Measurements from ENCODE around the gene CMIP. TPM values are rescaled to one million over a fixed set of nuclear protein-coding genes. Genes with fewer than 3 reads are reported as not detected.

CMIP gene
- total and polyA plus RNA-seq, 3 experiments from 2014 or later: 1.0 to 24.4 (median 23.6) TPM

- Histone ChIP-seq H3K4me3 (ENCODE audit: low read length) (no peak overlapping the region), H3K36me3 (ENCODE audit: insufficient read depth, low read length) (no peaks in the 10 kb centered on the region), H3K4me1 (ENCODE audit: insufficient read depth, low read length) (peaks cover 8% of the 10 kb centered on the region), H3K27me3 (ENCODE audit: insufficient read depth, low read length, poor library complexity, severe bottlenecking) (no peaks in the 10 kb centered on the region), H3K9me3 (ENCODE audit: low read length) (no peaks in the 10 kb centered on the region), H3K27ac (ENCODE audit: low read depth, low read length) (no peak overlapping the region)
- Mint-ChIP-seq H3K27ac (no peak overlapping the region), H3K36me3 (no peaks in the 10 kb centered on the region), H3K4me1 (peaks cover 10 to 13% (median 10%) of the 10 kb centered on the region in 3 donors), H3K4me3 (peak overlapping the region in 1 of 7 donors; percentile 24), H3K27me3 (peaks cover 0 to 4% of the 10 kb centered on the region in 2 donors), H3K9me3 (no peaks in the 10 kb centered on the region)
- ChIA-PET POLR2A (no interaction called here), CTCF (interaction anchor here (0.9 to 1.2 kb wide), 3 partner anchors 15 to 379 kb away, joined by 3 to 5 read pairs (median 3); no protein-coding TSS in a partner anchor)
- no peak for DNase-seq
Observed at GRCh38 chr16:81744911-81745310, 300.3 kb downstream of the CMIP start.

DNA sequence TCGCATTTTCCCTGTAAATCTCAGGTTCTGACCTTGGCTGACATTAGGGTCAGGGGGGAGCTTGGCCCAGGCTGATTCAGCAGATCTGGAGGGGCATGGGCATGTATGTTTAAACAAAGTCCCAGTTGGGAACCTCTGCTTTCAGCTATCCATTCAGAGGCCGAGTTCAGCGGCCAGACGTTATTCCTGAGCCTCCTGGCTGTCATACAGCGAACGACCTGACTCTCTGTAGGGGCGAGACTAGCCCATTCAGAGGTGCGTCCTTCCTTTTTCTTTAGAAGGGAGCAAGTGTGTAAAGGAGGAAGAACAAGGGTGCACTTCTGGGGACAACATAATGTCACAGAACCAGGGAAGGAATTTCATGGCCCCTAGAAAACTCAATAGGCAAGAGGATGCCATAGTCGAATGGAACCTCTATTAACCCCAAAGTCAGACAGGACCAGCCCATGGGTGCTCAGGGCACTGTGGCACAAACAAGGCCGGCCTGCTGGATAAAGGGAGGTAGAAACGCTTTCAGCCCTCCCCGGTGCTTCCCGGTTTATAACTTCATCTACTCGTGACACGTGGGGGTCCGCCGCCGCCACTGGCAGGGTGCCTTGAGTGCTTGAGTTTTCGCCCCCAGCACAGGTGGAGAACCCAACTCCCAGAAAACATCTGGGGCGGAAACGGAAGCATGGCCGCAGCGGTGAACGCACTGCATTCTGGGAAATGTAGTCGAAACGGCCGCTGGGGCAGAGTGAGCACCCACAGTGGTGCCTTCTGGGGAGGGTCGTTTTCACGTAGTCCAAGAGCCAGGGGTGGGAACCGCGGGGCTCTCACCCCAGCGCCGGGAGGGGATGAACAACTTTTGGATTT lies 301.3 kb downstream of the CMIP start:
- Mint-ChIP-seq H3K9me3 (no peaks in the 10 kb centered on the region), H3K4me1 (peaks cover 10 to 13% (median 10%) of the 10 kb centered on the region in 3 donors), H3K27ac (peak overlapping the region; percentile 53 to 92 (median 90)), H3K36me3 (no peaks in the 10 kb centered on the region), H3K27me3 (peaks cover 0 to 4% of the 10 kb centered on the region in 2 donors), H3K4me3 (peak overlapping the region; percentile 31 to 86 (median 82))
- Histone ChIP-seq H3K9me3 (ENCODE audit: low read length) (no peaks in the 10 kb centered on the region), H3K4me1 (ENCODE audit: insufficient read depth, low read length) (peaks cover 8% of the 10 kb centered on the region), H3K27ac (ENCODE audit: low read depth, low read length) (no peak overlapping the region), H3K36me3 (ENCODE audit: insufficient read depth, low read length) (no peaks in the 10 kb centered on the region), H3K27me3 (ENCODE audit: insufficient read depth, low read length, poor library complexity, severe bottlenecking) (no peaks in the 10 kb centered on the region), H3K4me3 (ENCODE audit: low read length) (peak overlapping the region; percentile 57)
- ChIA-PET POLR2A (no interaction called here), CTCF (interaction anchor here (0.9 kb wide), 1 partner anchor 16 kb away, joined by 5 read pairs; no protein-coding TSS in a partner anchor)
- DNase-seq: peak; percentile 57 to 83 (median 64)

DNA sequence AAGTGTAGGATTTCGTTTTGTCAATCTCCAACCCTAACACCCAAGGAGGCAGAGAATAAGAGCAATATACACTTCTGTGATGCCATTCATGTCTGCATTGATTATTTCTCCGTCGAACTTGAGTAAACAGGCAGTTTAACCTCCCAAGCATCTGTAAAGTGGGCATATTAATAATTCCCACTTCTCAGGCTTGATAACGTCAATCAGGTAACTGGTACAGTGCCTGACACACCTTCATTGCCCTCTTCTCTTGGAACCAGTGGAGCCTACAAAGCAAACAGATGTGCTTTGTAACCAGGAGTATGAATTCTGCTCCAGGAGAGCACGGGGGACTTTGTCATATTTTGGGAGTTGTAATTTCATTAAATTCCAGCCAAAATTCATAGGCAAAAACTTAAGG lies 302.0 kb downstream of the CMIP start:
- DNase-seq: no peak
- Histone ChIP-seq H3K4me1 (ENCODE audit: insufficient read depth, low read length) (peaks cover 8% of the 10 kb centered on the region), H3K4me3 (ENCODE audit: low read length) (peak overlapping the region; percentile 57), H3K27ac (ENCODE audit: low read depth, low read length) (no peak overlapping the region), H3K36me3 (ENCODE audit: insufficient read depth, low read length) (no peaks in the 10 kb centered on the region), H3K27me3 (ENCODE audit: insufficient read depth, low read length, poor library complexity, severe bottlenecking) (no peaks in the 10 kb centered on the region), H3K9me3 (ENCODE audit: low read length) (no peaks in the 10 kb centered on the region)
- H3K4me3 Mint-ChIP-seq: peak overlapping the region; percentile 31 to 86 (median 82)
- POLR2A ChIA-PET: no interaction called here
- H3K9me3 Mint-ChIP-seq: no peaks in the 10 kb centered on the region
- peak overlapping the region in 2 of 8 donors; percentile 53 to 90 for H3K27ac Mint-ChIP-seq
- peaks cover 0 to 4% of the 10 kb centered on the region in 2 donors for H3K27me3 Mint-ChIP-seq
- H3K4me1 Mint-ChIP-seq: peaks cover 10 to 13% (median 10%) of the 10 kb centered on the region in 3 donors
- CTCF ChIA-PET: no interaction called here
- no peaks in the 10 kb centered on the region for H3K36me3 Mint-ChIP-seq

DNA sequence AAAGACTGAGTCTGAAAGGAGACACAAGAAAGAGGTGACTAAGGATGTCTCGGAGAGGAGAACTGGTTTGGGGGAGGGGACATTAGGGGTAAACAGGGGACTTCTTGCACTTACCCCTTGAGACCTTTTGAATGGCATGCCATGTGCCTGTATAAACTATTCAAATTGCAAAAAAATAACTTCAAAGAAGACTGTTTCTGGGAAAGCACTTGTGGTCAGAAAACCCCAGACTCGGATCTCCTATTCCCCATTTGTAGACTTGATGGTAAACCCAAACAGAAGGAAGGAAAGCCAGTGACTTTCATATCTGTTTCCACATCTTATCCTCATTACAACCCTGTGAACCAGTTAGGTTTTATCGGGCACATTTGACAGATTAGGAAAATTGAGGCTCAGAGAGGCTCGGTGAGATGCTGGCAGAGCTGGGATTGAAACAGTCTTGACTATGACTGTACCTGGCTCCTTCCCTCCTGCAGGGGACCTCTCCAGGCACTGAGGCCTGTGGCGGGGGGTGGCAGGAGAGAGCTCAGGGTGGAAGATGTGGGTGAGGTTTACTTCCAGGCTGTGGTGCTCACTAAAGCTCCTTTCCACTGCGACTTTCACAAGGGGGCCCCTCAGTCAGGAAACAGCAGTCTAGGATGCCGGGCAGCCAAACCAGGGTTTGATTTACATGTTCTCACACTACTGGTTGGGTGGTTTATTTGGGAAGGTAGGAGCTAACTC lies 304.0 kb downstream of the CMIP start:
- Mint-ChIP-seq H3K27me3 (no peaks in the 10 kb centered on the region), H3K27ac (no peak overlapping the region), H3K36me3 (no peaks in the 10 kb centered on the region), H3K9me3 (no peaks in the 10 kb centered on the region), H3K4me3 (no peak overlapping the region), H3K4me1 (peaks cover 10 to 13% (median 10%) of the 10 kb centered on the region in 3 donors)
- Histone ChIP-seq H3K27me3 (ENCODE audit: insufficient read depth, low read length, poor library complexity, severe bottlenecking) (no peaks in the 10 kb centered on the region), H3K27ac (ENCODE audit: low read depth, low read length) (no peak overlapping the region), H3K36me3 (ENCODE audit: insufficient read depth, low read length) (no peaks in the 10 kb centered on the region), H3K9me3 (ENCODE audit: low read length) (no peaks in the 10 kb centered on the region), H3K4me3 (ENCODE audit: low read length) (no peak overlapping the region), H3K4me1 (ENCODE audit: insufficient read depth, low read length) (peaks cover 8% of the 10 kb centered on the region)
- no peak for DNase-seq
- POLR2A ChIA-PET: no interaction called here
- CTCF ChIA-PET: no interaction called here

- Histone ChIP-seq H3K27me3 (ENCODE audit: insufficient read depth, low read length, poor library complexity, severe bottlenecking) (no peaks in the 10 kb centered on the region), H3K36me3 (ENCODE audit: insufficient read depth, low read length) (no peaks in the 10 kb centered on the region), H3K27ac (ENCODE audit: low read depth, low read length) (peak overlapping the region; percentile 75), H3K4me3 (ENCODE audit: low read length) (no peak overlapping the region), H3K9me3 (ENCODE audit: low read length) (no peaks in the 10 kb centered on the region), H3K4me1 (ENCODE audit: insufficient read depth, low read length) (no peaks in the 10 kb centered on the region)
- ChIA-PET POLR2A (interaction anchor here (0.6 kb wide), 1 partner anchor 15 kb away, joined by 5 read pairs; no protein-coding TSS in a partner anchor), CTCF (interaction anchor here (1.0 to 1.4 kb wide), 3 partner anchors 11 to 26 kb away, joined by 3 to 4 read pairs (median 3); no protein-coding TSS in a partner anchor)
- Mint-ChIP-seq H3K9me3 (no peaks in the 10 kb centered on the region), H3K36me3 (no peaks in the 10 kb centered on the region), H3K4me1 (no peaks in the 10 kb centered on the region), H3K4me3 (no peak overlapping the region), H3K27ac (peak overlapping the region in 1 of 8 donors; percentile 10), H3K27me3 (no peaks in the 10 kb centered on the region)
- DNase-seq: no peak
Observed at GRCh38 chr16:81752225-81752875, 307.7 kb downstream of the CMIP start.

DNA sequence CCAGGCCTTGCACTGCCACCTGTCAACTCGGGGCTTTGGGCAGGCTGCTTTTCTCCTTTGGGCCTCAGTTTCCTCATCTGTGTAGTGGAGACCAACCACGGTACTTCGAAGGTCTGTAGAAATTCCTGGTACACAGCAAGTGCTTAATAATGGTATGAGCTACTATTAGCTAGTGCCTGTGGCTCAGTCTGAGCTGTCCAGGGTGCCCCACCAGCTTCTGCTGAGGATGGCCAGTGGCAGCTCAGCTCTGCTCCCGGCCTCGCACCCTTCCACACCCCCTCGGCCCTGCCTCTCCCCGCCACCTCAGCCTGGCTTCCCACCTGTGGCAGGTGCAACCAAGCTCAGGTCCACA lies 308.2 kb downstream of the CMIP start:
- Mint-ChIP-seq H3K27me3 (no peaks in the 10 kb centered on the region), H3K36me3 (no peaks in the 10 kb centered on the region), H3K27ac (no peak overlapping the region), H3K9me3 (no peaks in the 10 kb centered on the region), H3K4me1 (no peaks in the 10 kb centered on the region), H3K4me3 (no peak overlapping the region)
- DNase-seq: no peak
- Histone ChIP-seq H3K4me1 (ENCODE audit: insufficient read depth, low read length) (no peaks in the 10 kb centered on the region), H3K36me3 (ENCODE audit: insufficient read depth, low read length) (no peaks in the 10 kb centered on the region), H3K9me3 (ENCODE audit: low read length) (no peaks in the 10 kb centered on the region), H3K27ac (ENCODE audit: low read depth, low read length) (peak overlapping the region; percentile 75), H3K27me3 (ENCODE audit: insufficient read depth, low read length, poor library complexity, severe bottlenecking) (no peaks in the 10 kb centered on the region), H3K4me3 (ENCODE audit: low read length) (no peak overlapping the region)
- CTCF ChIA-PET: interaction anchor here (1.4 kb wide), 1 partner anchor 11 kb away, joined by 4 read pairs; no protein-coding TSS in a partner anchor
- POLR2A ChIA-PET: interaction anchor here (0.6 kb wide), 1 partner anchor 14 kb away, joined by 5 read pairs; no protein-coding TSS in a partner anchor

DNA sequence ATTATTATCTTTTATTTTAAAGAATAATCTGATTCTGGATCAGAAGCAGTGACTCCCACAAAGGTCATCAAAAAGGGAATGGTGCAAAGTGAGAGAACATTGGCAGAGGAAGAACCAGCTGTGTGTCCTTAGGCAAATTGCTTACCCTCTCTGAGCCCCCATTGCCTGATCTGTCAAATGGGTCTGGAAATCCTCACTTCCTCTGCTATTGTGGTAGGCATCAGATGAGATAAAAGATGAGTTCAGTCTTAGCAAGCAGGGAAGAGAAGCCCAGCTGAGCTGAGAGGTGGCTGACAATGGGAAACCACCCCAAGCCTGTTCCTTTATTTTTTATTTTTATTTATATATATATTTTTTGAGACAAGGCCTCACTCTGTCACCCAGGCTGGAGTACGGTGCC lies 310.2 kb downstream of the CMIP start:
- H3K9me3 ChIP-seq (ENCODE audit: low read length): no peaks in the 10 kb centered on the region
- ChIA-PET POLR2A (no interaction called here), CTCF (no interaction called here)
- H3K9me3 Mint-ChIP-seq: no peaks in the 10 kb centered on the region
- H3K4me3 ChIP-seq (ENCODE audit: low read length): no peak overlapping the region
- H3K27me3 ChIP-seq (ENCODE audit: insufficient read depth, low read length, poor library complexity, severe bottlenecking): no peaks in the 10 kb centered on the region
- no peak for DNase-seq
- H3K27me3 Mint-ChIP-seq: peaks cover 0 to 4% of the 10 kb centered on the region in 2 donors
- no peak overlapping the region for H3K27ac Mint-ChIP-seq
- H3K36me3 ChIP-seq (ENCODE audit: insufficient read depth, low read length): no peaks in the 10 kb centered on the region
- H3K27ac ChIP-seq (ENCODE audit: low read depth, low read length): no peak overlapping the region
- no peak overlapping the region for H3K4me3 Mint-ChIP-seq
- H3K4me1 ChIP-seq (ENCODE audit: insufficient read depth, low read length): no peaks in the 10 kb centered on the region
- H3K4me1 Mint-ChIP-seq: no peaks in the 10 kb centered on the region
- H3K36me3 Mint-ChIP-seq: no peaks in the 10 kb centered on the region

Measured in CD8-positive, alpha-beta memory T cell (primary cell).